Gastroesophageal sphincter (tissue), 3 donors: ENCODE measurements around the gene DEFB125.

Source experiments
- CTCF ChIP-seq, 4 experiments: fragments of 200-600 bp in 2 of 4; fragments of 450-650 bp in 2 of 4; sonication (generic) in 1 of 4; IDR thresholded peaks; one replicate each; pipeline ENCODE4 v1.5.1; 2017 to 2019; ENCODE audit warnings: antibody characterized with exemption in 4 of 4, mild to moderate bottlenecking in 2 of 4, moderate library complexity in 2 of 4
- EP300 ChIP-seq: sonication (generic); formaldehyde crosslinking; IDR thresholded peaks from one replicate; pipeline ENCODE4 v1.6.1; 2017; ENCODE audit warnings: antibody characterized with exemption, mild to moderate bottlenecking
- POLR2A ChIP-seq, 2 donors: fragments of 450-650 bp; IDR thresholded peaks; one replicate each; pipeline ENCODE4 v1.6.1; 2017; ENCODE audit warnings: antibody characterized with exemption in 2 of 2, mild to moderate bottlenecking in 2 of 2, moderate library complexity in 1 of 2
- POLR2AphosphoS5 ChIP-seq: sonication (generic); formaldehyde crosslinking; IDR thresholded peaks from one replicate; pipeline ENCODE4 v1.6.1; 2017; ENCODE audit warnings: antibody characterized with exemption

DNA sequence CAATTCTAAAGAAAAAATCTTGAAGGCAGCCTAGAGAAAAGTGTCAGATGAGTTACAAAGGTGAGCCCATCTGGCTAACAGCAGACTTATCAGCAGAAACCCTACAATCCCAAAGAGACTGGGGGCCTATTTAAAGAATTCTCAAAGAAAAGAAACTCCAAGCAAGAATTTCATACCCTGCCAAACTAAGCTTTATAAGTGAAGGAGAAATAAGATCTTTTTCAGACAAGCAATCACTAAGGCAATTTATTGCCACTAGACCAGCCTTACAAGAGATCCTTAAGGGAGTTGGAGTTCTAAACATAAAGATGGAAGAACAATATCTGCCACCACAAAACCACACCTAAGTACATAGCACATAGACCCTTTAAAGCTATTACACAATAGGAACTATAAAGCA lies 30.0 kb downstream of the DEFB125 start:
- TF ChIP-seq CTCF (IDR thresholded peaks at IDR 0.05), result no peak
- no peak for TF ChIP-seq POLR2A (IDR thresholded peaks at IDR 0.05)
- no peak for TF ChIP-seq POLR2AphosphoS5
- no peak for TF ChIP-seq EP300
